Subcutaneous adipose tissue (tissue), 4 donors: ENCODE measurements around the gene ADAP1. TPM values are rescaled to one million over a fixed set of nuclear protein-coding genes. Genes with fewer than 3 reads are reported as not detected.

Experiments
- total RNA-seq, 4 donors: library from RNA; depleted of rRNA; stranded (reverse); fragments of >200 nt; gene quantifications; one replicate each; pipeline ENCODE4 v1.1.0, GENCODE V29; 2016
- TF ChIP-seq, protein P1 (sequence below): fragments of 450-650 bp; IDR thresholded peaks from one replicate; pipeline ENCODE4 v1.5.1; 2016; ENCODE audit warnings: low read depth, mild to moderate bottlenecking, control low read depth, antibody characterized with exemption, moderate library complexity

Gene ADAP1
- total RNA-seq, 4 donors from 2014 or later: 8.9 to 12.4 (median 10.2) TPM

DNA sequence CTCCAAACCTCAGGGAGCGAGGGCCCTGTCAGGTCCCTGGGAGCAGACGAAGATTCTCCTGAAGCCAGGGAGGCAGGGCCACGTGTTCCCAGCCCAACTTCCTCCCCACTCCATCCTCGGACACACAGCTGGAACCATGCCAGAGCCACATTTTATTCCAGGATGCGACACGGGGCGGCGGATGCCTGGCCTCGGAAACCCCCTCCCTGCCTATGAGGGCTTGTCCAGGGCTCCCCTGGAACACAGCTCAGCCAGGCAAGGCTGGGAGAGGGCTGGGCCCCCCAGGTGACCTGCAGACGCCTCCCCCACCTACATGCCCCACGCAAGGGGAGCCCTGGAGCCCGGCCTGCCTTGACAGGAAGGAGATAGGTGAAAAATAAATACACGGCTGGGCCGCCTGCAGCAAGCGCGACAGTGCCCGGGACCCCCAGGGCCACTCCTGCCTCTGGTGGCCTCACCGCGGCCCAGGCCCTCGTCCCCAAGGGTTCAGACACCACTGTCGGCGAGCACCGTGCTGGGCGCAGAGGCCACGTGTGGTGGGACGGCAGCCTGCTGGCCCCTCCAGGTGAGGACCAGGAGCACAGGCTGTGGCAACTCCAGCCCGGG, 56.6 kb downstream of the ADAP1 start:
- TF ChIP-seq, protein P1, sequence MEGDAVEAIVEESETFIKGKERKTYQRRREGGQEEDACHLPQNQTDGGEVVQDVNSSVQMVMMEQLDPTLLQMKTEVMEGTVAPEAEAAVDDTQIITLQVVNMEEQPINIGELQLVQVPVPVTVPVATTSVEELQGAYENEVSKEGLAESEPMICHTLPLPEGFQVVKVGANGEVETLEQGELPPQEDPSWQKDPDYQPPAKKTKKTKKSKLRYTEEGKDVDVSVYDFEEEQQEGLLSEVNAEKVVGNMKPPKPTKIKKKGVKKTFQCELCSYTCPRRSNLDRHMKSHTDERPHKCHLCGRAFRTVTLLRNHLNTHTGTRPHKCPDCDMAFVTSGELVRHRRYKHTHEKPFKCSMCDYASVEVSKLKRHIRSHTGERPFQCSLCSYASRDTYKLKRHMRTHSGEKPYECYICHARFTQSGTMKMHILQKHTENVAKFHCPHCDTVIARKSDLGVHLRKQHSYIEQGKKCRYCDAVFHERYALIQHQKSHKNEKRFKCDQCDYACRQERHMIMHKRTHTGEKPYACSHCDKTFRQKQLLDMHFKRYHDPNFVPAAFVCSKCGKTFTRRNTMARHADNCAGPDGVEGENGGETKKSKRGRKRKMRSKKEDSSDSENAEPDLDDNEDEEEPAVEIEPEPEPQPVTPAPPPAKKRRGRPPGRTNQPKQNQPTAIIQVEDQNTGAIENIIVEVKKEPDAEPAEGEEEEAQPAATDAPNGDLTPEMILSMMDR: no peak

DNA sequence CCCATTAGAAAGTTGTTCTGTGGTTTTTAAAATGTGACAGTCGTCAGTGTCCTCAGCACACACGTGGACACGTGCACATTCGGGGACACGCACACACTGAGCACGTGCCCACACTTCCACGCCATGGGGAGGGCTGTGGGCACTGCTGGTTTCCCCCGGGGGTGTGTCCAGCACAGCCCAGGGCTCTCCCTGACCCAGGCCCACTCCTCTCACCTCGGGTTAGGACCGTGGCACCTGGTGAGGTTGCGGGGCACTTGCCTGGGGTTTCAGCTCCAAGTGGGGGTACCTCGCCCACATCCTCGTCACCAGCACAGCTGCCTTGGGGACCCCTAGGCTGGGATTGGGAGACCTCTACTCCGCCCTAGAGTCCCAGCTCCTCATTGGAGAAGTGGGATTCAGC, 57.4 kb downstream of the ADAP1 start:
- TF ChIP-seq, protein P1: no peak

DNA sequence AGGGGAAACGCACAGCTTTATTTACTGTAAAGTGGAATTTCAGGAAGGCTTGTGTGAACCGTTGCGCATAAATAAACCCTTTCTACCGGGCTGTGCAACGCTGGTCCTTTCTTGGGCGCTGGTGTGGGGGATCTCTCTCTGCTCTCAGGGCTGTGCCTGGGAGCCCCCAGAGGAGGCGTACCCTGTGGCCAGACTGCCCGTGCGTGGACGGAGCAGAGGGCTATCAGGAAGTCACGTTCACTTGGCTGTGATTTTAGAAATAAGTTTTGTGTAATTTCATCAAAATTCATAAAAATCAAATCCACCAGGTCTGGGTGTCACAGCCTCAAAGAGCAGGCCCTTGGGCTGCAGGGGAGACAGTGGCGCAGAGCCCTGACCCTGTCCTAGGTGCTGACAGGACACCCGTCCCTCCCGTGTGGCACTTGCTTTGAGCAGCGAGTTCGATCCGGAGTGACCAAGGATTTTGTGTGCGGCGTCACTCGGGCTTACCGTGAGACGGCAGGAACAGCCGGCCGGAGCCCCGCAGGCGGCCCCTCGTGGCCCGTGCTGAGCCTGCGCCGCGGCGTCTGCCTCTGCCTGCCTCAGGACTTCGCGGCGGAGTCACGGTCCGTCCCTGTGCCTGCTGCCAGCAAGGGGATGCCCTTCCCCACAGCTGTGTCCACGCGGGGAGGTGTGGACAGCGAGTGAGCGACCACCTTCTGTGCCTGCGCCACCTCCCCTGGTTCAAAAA, 58.0 kb downstream of the ADAP1 start:
- TF ChIP-seq, protein P1: no peak

DNA sequence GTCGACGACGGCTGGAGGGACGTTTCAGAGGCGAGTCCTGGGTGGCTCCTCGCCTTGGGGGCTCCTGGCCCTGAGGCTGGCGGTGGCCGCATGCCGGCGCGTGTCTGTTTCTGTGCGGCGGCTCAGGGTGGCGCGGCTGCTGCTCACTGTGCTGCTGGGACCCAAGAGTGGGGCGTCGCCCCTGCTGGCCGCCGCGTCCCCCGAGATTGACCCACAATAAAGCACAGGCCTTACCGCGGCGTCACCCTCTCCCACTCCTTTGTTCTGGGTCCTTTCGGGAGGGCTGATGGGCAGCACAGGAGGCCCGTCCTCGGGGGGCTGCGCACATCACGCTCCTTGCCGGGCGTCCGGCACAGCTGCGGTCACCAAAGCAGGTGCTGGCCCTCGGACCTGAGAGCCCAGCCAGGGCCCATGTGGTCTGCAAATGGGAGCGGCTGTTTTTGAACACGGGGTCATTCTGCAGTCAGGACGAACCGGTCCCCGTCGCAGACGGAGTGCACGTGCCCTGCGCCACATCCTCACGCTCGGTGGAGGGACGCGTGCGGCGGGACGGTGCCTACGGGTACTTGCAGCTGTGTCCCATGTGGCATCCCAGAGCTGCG, 58.9 kb downstream of the ADAP1 start:
- TF ChIP-seq, protein P1: no peak

DNA sequence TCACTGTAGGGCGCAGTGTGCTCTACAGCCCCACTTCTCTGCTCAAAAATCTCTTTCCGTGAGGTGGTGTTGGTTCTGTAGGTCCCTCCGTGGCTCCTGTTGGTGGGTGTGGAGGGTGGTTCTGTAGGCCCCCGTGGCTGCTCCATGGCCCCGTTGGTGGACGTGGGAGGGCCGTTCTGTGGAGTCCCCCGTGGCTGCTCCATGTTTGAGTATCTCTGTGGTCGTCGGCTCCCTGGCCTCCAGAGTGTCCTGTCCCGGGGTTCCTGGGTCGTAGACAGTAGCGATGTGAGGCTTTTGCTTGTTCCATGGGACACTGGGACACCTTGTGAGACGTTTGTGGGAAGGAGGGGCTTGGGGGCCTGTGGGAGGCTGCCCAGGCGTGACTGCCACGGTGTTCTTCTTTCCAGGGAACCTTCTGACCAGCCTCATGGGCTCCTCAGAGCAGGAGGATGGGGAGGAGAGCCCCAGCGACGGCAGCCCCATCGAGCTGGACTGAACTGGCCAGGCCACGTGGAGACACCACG, 59.5 kb downstream of the ADAP1 start:
- TF ChIP-seq, protein P1: no peak

DNA sequence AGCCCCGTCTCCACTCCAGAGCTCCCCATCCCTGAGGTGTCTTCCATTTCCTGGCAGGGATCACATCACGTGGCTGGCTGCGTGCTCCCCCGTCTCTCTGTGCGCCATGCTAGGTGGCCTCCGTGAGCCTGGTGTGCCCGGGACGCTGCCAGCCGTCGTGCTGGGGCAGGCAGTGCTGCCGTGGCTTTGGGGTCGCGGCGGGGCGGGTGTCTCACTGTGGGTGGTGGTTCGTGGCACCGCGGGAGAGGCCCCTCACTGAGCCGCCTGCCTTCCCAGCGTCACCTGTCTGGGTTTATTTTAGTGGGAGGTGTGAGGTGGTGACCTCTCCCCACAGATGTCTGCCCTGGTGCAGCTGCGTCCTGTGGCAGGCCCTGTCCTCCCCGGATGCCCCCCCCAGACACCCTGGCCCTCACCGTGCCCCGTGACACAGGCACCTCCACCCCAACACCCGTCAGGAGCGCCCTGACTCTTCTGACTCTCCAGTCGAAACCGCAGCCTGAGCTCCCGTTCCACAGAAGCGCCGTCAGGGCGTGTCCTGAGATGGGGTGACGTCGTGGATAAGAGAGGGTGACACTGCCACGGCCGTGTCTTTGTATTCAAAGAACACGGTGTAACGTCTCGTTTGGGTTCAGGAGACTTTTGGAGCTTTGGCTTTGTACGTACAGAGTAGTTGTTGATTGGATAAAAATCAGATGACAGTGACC, 60.2 kb downstream of the ADAP1 start:
- TF ChIP-seq, protein P1: no peak
